CD14-positive monocyte (primary cell): ENCODE results near the gene CASQ1. TPM values are rescaled to one million over a fixed set of nuclear protein-coding genes. Genes with fewer than 3 reads are reported as not detected.
A peak's percentile ranks its signal among the peaks of the same experiment; 100 is the strongest.

Experiments used
- DNase-seq, 3 donors: peaks; one replicate each; pipeline ENCODE4 v3.0.0-alpha.2; 2011 to 2022
- H2AFZ ChIP-seq: 2 replicates; pipeline ENCODE4 v1.6.0; 2012; ENCODE audit warnings: mild to moderate bottlenecking, low read depth, low read length, inconsistent platforms; ENCODE audit not compliant: insufficient read depth, poor library complexity, severe bottlenecking
- H3K27ac ChIP-seq, 2 donors: 1 replicate in 1 of 2; 2 replicates in 1 of 2; pipeline ENCODE4 v1.5.1; 2012 to 2013; ENCODE audit warnings: low read length in 2 of 2, control low read depth in 1 of 2, inconsistent platforms in 1 of 2, low read depth in 1 of 2, mild to moderate bottlenecking in 1 of 2
- H3K27me3 ChIP-seq, 2 donors: one replicate each; pipeline versions ENCODE4 v1.6.0 to v1.6.1; 2011 to 2013; ENCODE audit warnings: low read length in 2 of 2; ENCODE audit not compliant: control insufficient read depth in 2 of 2, insufficient read depth in 2 of 2
- H3K36me3 ChIP-seq, 2 donors: replicated peaks in 1 of 2; 1 replicate in 1 of 2; 2 replicates in 1 of 2; pipeline versions ENCODE4 v1.5.1 to v1.6.1; 2012 to 2013; ENCODE audit warnings: low read length in 2 of 2, control low read depth in 1 of 2, inconsistent platforms in 1 of 2, mild to moderate bottlenecking in 1 of 2; ENCODE audit not compliant: insufficient read depth in 2 of 2, control insufficient read depth in 1 of 2
- H3K4me1 ChIP-seq, 2 donors: 1 replicate in 1 of 2; 2 replicates in 1 of 2; pipeline versions ENCODE4 v1.5.1 to v1.6.1; 2012 to 2013; ENCODE audit warnings: low read length in 2 of 2, control low read depth in 1 of 2, inconsistent platforms in 1 of 2, mild to moderate bottlenecking in 1 of 2, moderate library complexity in 1 of 2; ENCODE audit not compliant: insufficient read depth in 2 of 2, control insufficient read depth in 1 of 2
- H3K4me2 ChIP-seq: replicated peaks from 2 replicates; pipeline ENCODE3; 2012; ENCODE audit warnings: low read length, moderate library complexity, mild to moderate bottlenecking; ENCODE audit not compliant: poor library complexity, severe bottlenecking; ENCODE audit errors: extremely low read depth
- H3K4me3 ChIP-seq, 3 experiments: fragments of 200-600 bp in 1 of 3; sonication (generic) in 1 of 3; replicated peaks in 1 of 3; 1 replicate in 2 of 3; 2 replicates in 1 of 3; pipeline ENCODE4 v1.5.1; 2011 to 2013; ENCODE audit warnings: low read length in 3 of 3, mild to moderate bottlenecking in 3 of 3, control low read depth in 2 of 3, low read depth in 2 of 3, inconsistent platforms in 1 of 3, moderate library complexity in 1 of 3
- H3K79me2 ChIP-seq: 2 replicates; pipeline ENCODE4 v1.6.0; 2012; ENCODE audit warnings: mild to moderate bottlenecking, control low read depth, inconsistent platforms, low read length, moderate library complexity; ENCODE audit not compliant: insufficient read depth
- H3K9ac ChIP-seq: 2 replicates; pipeline ENCODE4 v1.6.0; 2017; ENCODE audit warnings: low read length, mild to moderate bottlenecking; ENCODE audit not compliant: insufficient read depth, poor library complexity, severe bottlenecking
- H3K9me3 ChIP-seq, 2 donors: replicated peaks in 1 of 2; 1 replicate in 1 of 2; 2 replicates in 1 of 2; pipeline versions ENCODE4 v1.5.1 to v1.6.1; 2012 to 2013; ENCODE audit warnings: low read length in 2 of 2, control low read depth in 1 of 2; ENCODE audit not compliant: control insufficient read depth in 1 of 2, insufficient read depth in 1 of 2
- H4K20me1 ChIP-seq: 2 replicates; pipeline ENCODE4 v1.6.0; 2012; ENCODE audit warnings: mild to moderate bottlenecking, low read length, control low read depth, moderate library complexity; ENCODE audit not compliant: insufficient read depth
- H3K27ac Mint-ChIP-seq, 7 donors: one replicate each; pipeline ENCODE4 v1.8.0; 2020; ENCODE audit warnings: mild to moderate bottlenecking in 7 of 7, mixed read lengths in 7 of 7, moderate library complexity in 6 of 7, inconsistent platforms in 2 of 7
- H3K27me3 Mint-ChIP-seq, 3 donors: one replicate each; pipeline ENCODE4 v1.8.0; 2021 to 2022; ENCODE audit warnings: low read depth in 3 of 3, mild to moderate bottlenecking in 3 of 3, mixed read lengths in 3 of 3, moderate library complexity in 3 of 3, inconsistent platforms in 1 of 3
- H3K36me3 Mint-ChIP-seq, 2 donors: one replicate each; pipeline ENCODE4 v1.8.0; 2020; ENCODE audit warnings: mixed read lengths in 2 of 2, inconsistent platforms in 1 of 2, mild to moderate bottlenecking in 1 of 2
- H3K4me1 Mint-ChIP-seq: one replicate; pipeline ENCODE4 v1.8.0; 2020; ENCODE audit warnings: mild to moderate bottlenecking, mixed read lengths
- H3K4me3 Mint-ChIP-seq, 2 donors: one replicate each; pipeline ENCODE4 v1.8.0; 2020; ENCODE audit warnings: mild to moderate bottlenecking in 2 of 2, mixed read lengths in 2 of 2, moderate library complexity in 1 of 2
- H3K9me3 Mint-ChIP-seq, 7 donors: one replicate each; pipeline ENCODE4 v1.8.0; 2020 to 2022; ENCODE audit warnings: mixed read lengths in 7 of 7, mild to moderate bottlenecking in 6 of 7, moderate library complexity in 6 of 7, inconsistent platforms in 2 of 7
- CTCF ChIP-seq: fragments of 200-600 bp; IDR thresholded peaks from one replicate; pipeline ENCODE4 v1.8.0; 2022; ENCODE audit warnings: antibody characterized with exemption, mild to moderate bottlenecking
- WGBS: methylation state at CpG from one replicate; pipeline ENCODE4 v1.1.5; 2013; ENCODE audit warnings: missing lambda C conversion rate; ENCODE audit not compliant: insufficient coverage; 5-methylcytosine and 5-hydroxymethylcytosine counted together
- intact Hi-C, 2 donors: fragments of 100-400 bp; cut with micrococcal nuclease; formaldehyde crosslinking; loops; one replicate each; pipeline versions ENCODE4 v1.15.0 to v1.15.1; 2023
- polyA plus RNA-seq, 3 donors: library from polyadenylated mRNA; depleted of rRNA in 1 of 3; unstranded in 2 of 3; stranded (reverse) in 1 of 3; fragments of 300-500 nt in 2 of 3; fragments of >200 nt in 1 of 3; fragmentation: Illumina TruSeq in 2 of 3; gene quantifications; 1 replicate in 2 of 3; 2 replicates in 1 of 3; pipeline ENCODE4 v1.2.3, GENCODE V29; 2012 to 2021

The CASQ1 gene
- polyA plus RNA-seq, 3 donors, result 0.09 to 11.1 TPM; not detected in 1

- 92% methylated on average over 6 of the region's 10 CpGs for WGBS
- H3K9me3 ChIP-seq, result no peaks in the 10 kb centered on the region
- no peaks in the 10 kb centered on the region for H3K79me2 ChIP-seq
- H3K36me3 ChIP-seq, result peaks cover 98 to 100% of the 10 kb centered on the region in 2 donors
- H3K27me3 ChIP-seq, result no peaks in the 10 kb centered on the region
- peaks cover 22% of the 10 kb centered on the region for H4K20me1 ChIP-seq
- H3K36me3 Mint-ChIP-seq, result peaks cover 85 to 90% of the 10 kb centered on the region in 2 donors
- no peak overlapping the region for H2AFZ ChIP-seq
- H3K4me2 ChIP-seq, result no peak overlapping the region
- no peaks in the 10 kb centered on the region for H3K9me3 Mint-ChIP-seq
- intact Hi-C loops, result no loop called here
- no peak for TF ChIP-seq CTCF
- H3K4me1 ChIP-seq, result no peaks in the 10 kb centered on the region
- no peaks in the 10 kb centered on the region for H3K27me3 Mint-ChIP-seq
- no peak overlapping the region for H3K9ac ChIP-seq
- DNase-seq, result no peak
- H3K4me3 ChIP-seq, result no peak overlapping the region
- H3K4me1 Mint-ChIP-seq, result no peaks in the 10 kb centered on the region
- peak overlapping the region in 1 of 7 donors; percentile 34 for H3K27ac Mint-ChIP-seq
- no peak overlapping the region for H3K27ac ChIP-seq
- H3K4me3 Mint-ChIP-seq, result no peak overlapping the region
These were observed 27.2 kb downstream of the CASQ1 start for GRCh38 chr1:160217481-160218051.

- H3K79me2 ChIP-seq, result no peaks in the 10 kb centered on the region
- H3K4me1 ChIP-seq, result no peaks in the 10 kb centered on the region
- no peak for TF ChIP-seq CTCF
- peak overlapping the region in 1 of 2 donors; percentile 22 for H3K27ac ChIP-seq
- WGBS, result 100% methylated on average over 1 of the region's 4 CpGs
- H3K4me3 Mint-ChIP-seq, result no peak overlapping the region
- no peak overlapping the region for H3K4me3 ChIP-seq
- H3K9me3 ChIP-seq, result no peaks in the 10 kb centered on the region
- DNase-seq, result peak; percentile 6 to 39 (median 22)
- no peaks in the 10 kb centered on the region for H3K4me1 Mint-ChIP-seq
- peaks cover 68 to 90% of the 10 kb centered on the region in 2 donors for H3K36me3 Mint-ChIP-seq
- no peaks in the 10 kb centered on the region for H3K27me3 Mint-ChIP-seq
- no peaks in the 10 kb centered on the region for H3K27me3 ChIP-seq
- H3K9me3 Mint-ChIP-seq, result no peaks in the 10 kb centered on the region
- no peak overlapping the region for H2AFZ ChIP-seq
- H3K4me2 ChIP-seq, result no peak overlapping the region
- intact Hi-C loops, result no loop called here
- H4K20me1 ChIP-seq, result peaks cover 6% of the 10 kb centered on the region
- H3K9ac ChIP-seq, result no peak overlapping the region
- H3K27ac Mint-ChIP-seq, result peak overlapping the region in 3 of 7 donors; percentile 1 to 65 (median 19)
- H3K36me3 ChIP-seq, result peaks cover 98 to 100% of the 10 kb centered on the region in 2 donors
These were observed 28.9 kb downstream of the CASQ1 start for GRCh38 chr1:160219062-160219929.
